ENCODE results near the gene CPLX1. TPM values are rescaled to one million over a fixed set of nuclear protein-coding genes. Genes with fewer than 3 reads are reported as not detected.

Gene CPLX1
- polyA plus RNA-seq, 1 donor (not counting 4 experiments of a cell fraction or from before 2014, with no cell fraction given) = 0.04 TPM

DNA sequence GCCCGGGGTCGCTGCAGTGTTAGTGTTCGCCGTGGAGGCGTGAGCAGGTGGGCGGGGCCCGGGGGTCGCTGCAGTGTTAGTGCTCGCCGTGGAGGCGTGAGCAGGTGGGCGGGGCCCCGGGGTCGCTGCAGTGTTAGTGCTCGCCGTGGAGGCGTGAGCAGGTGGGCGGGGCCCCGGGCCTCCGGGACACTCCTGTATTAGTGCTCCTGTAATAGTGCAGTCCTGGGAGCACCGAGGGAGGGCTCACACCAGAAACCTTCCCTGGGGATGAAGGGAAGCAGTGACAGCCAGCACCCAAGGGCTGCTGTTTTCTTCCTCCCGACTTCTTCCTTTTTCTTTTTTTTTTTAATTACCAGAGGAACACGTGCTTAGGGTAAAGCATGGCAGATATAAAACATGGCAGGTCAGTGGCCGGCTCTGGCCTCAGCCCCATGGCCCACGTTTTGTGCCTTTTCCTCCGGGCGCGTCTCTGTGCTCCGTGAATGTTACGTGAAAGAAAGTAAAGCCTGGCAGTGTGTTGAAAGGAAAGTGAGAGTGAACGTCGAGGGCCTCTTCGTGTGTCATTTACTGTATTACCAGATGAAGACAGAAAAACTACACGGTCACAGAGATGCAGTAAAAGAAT lies 78.3 kb downstream of the CPLX1 start:
- FAIRE-seq (no peak), DNase-seq (ENCODE audit: low read depth, low spot score) (no peak)
- no peak overlapping the region for H3K9ac ChIP-seq (ENCODE audit: control insufficient read depth, extremely low read depth, insufficient read depth, low read length)
- no peaks in the 10 kb centered on the region for H3K4me1 ChIP-seq (ENCODE audit: control insufficient read depth, extremely low read depth, insufficient read depth, low read length)
- H3K36me3 ChIP-seq (ENCODE audit: control insufficient read depth in 2 of 2, extremely low read depth in 1 of 2, insufficient read depth in 2 of 2, low read length in 2 of 2) = peaks cover 9 to 16% of the 10 kb centered on the region in 2 experiments
- H4K20me1 ChIP-seq (ENCODE audit: control insufficient read depth, extremely low read depth, insufficient read depth, low read length) = peaks cover 7% of the 10 kb centered on the region
- TF ChIP-seq EZH2 (IDR thresholded peaks at IDR 0.05; ENCODE audit: low read length) (no peak), CTCF (optimal IDR thresholded peaks at IDR 0.05 in 1 of 3, IDR thresholded peaks at IDR 0.05 in 1 of 3, conservative IDR thresholded peaks at IDR 0.05 in 1 of 3; ENCODE audit: extremely low read depth in 1 of 3, insufficient read depth in 2 of 3, low read length in 3 of 3) (no peak)
- dilution Hi-C loops (cut with MboI; ENCODE audit: extremely low pct_ligation_motif_present, low sequenced_read_pairs) = no loop called here
- H3K27ac ChIP-seq (ENCODE audit: control insufficient read depth, insufficient read depth, low read length) = no peak overlapping the region
- peaks cover 24% of the 10 kb centered on the region for H3K79me2 ChIP-seq (ENCODE audit: control insufficient read depth, insufficient read depth, low read length)
- H3K9me1 ChIP-seq (ENCODE audit: control insufficient read depth, extremely low read depth, insufficient read depth, low read length) = no peaks in the 10 kb centered on the region
- no peak overlapping the region for H3K4me3 ChIP-seq (ENCODE audit: control insufficient read depth in 2 of 3, extremely low read depth in 1 of 3, insufficient read depth in 2 of 3, low read depth in 1 of 3, low read length in 3 of 3)
- H3K9me3 ChIP-seq (ENCODE audit: control insufficient read depth, low read depth, low read length) = no peaks in the 10 kb centered on the region
- no peak overlapping the region for H2AFZ ChIP-seq (ENCODE audit: control insufficient read depth, low read length)
- H3K27me3 ChIP-seq (ENCODE audit: control insufficient read depth, extremely low read depth, insufficient read depth, low read length) = no peaks in the 10 kb centered on the region
- H3K4me2 ChIP-seq (ENCODE audit: control insufficient read depth, extremely low read depth, insufficient read depth, low read depth, low read length) = no peak overlapping the region

GRCh38 chr4:744212-744841 lies 81.6 kb downstream of the CPLX1 start:
- Histone ChIP-seq H3K4me1 (ENCODE audit: control insufficient read depth, extremely low read depth, insufficient read depth, low read length) (no peaks in the 10 kb centered on the region), H3K9me3 (ENCODE audit: control insufficient read depth, low read depth, low read length) (no peaks in the 10 kb centered on the region), H3K9ac (ENCODE audit: control insufficient read depth, extremely low read depth, insufficient read depth, low read length) (no peak overlapping the region), H3K27ac (ENCODE audit: control insufficient read depth, insufficient read depth, low read length) (no peak overlapping the region), H3K27me3 (ENCODE audit: control insufficient read depth, extremely low read depth, insufficient read depth, low read length) (no peaks in the 10 kb centered on the region), H2AFZ (ENCODE audit: control insufficient read depth, low read length) (no peak overlapping the region), H3K4me3 (ENCODE audit: control insufficient read depth in 2 of 3, extremely low read depth in 1 of 3, insufficient read depth in 2 of 3, low read depth in 1 of 3, low read length in 3 of 3) (no peak overlapping the region), H3K4me2 (ENCODE audit: control insufficient read depth, extremely low read depth, insufficient read depth, low read depth, low read length) (no peak overlapping the region), H3K79me2 (ENCODE audit: control insufficient read depth, insufficient read depth, low read length) (peaks cover 8% of the 10 kb centered on the region), H3K9me1 (ENCODE audit: control insufficient read depth, extremely low read depth, insufficient read depth, low read length) (no peaks in the 10 kb centered on the region), H4K20me1 (ENCODE audit: control insufficient read depth, extremely low read depth, insufficient read depth, low read length) (peaks cover 7% of the 10 kb centered on the region), H3K36me3 (ENCODE audit: control insufficient read depth in 2 of 2, extremely low read depth in 1 of 2, insufficient read depth in 2 of 2, low read length in 2 of 2) (peaks cover 4 to 22% of the 10 kb centered on the region in 2 experiments)
- TF ChIP-seq EZH2 (IDR thresholded peaks at IDR 0.05; ENCODE audit: low read length) (no peak), CTCF (optimal IDR thresholded peaks at IDR 0.05 in 1 of 3, IDR thresholded peaks at IDR 0.05 in 1 of 3, conservative IDR thresholded peaks at IDR 0.05 in 1 of 3; ENCODE audit: extremely low read depth in 1 of 3, insufficient read depth in 2 of 3, low read length in 3 of 3) (no peak)
- dilution Hi-C loops (cut with MboI; ENCODE audit: extremely low pct_ligation_motif_present, low sequenced_read_pairs) = no loop called here
- FAIRE-seq = no peak
- no peak for DNase-seq (ENCODE audit: low read depth, low spot score)

Data from keratinocyte (primary cell).